Measurements from ENCODE around the gene REX1BD. TPM values are rescaled to one million over a fixed set of nuclear protein-coding genes. Genes with fewer than 3 reads are reported as not detected.

REX1BD gene
- total RNA-seq, 2 donors from 2014 or later, result 46.7 to 79.6 TPM

DNA sequence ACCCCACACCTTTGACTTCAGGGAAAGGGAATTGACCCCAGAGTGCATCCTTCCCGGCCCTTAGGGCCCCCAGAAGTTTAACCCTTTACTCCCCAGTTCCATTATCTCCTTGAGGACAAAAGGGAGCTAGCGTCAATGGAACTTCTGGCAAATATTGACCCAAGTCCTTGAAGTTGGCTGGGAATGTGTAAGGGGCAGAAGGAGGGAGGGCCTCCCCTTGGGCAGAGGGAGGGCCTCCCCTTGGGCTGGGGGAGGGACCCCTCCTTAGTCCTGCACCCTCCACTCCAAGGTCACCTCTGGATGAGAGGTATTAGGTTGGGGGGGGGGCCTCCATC is 21.1 kb downstream of the REX1BD start:
- Histone ChIP-seq H3K9ac (ENCODE audit: low read depth in 2 of 2, low read length in 2 of 2) (no peak overlapping the region), H3K27ac (no peak overlapping the region), H3K4me1 (no peaks in the 10 kb centered on the region), H3K9me3 (no peaks in the 10 kb centered on the region), H3K4me3 (no peak overlapping the region), H3K27me3 (peaks cover 95% of the 10 kb centered on the region), H3K36me3 (no peaks in the 10 kb centered on the region)
- TF ChIP-seq, protein P1, sequence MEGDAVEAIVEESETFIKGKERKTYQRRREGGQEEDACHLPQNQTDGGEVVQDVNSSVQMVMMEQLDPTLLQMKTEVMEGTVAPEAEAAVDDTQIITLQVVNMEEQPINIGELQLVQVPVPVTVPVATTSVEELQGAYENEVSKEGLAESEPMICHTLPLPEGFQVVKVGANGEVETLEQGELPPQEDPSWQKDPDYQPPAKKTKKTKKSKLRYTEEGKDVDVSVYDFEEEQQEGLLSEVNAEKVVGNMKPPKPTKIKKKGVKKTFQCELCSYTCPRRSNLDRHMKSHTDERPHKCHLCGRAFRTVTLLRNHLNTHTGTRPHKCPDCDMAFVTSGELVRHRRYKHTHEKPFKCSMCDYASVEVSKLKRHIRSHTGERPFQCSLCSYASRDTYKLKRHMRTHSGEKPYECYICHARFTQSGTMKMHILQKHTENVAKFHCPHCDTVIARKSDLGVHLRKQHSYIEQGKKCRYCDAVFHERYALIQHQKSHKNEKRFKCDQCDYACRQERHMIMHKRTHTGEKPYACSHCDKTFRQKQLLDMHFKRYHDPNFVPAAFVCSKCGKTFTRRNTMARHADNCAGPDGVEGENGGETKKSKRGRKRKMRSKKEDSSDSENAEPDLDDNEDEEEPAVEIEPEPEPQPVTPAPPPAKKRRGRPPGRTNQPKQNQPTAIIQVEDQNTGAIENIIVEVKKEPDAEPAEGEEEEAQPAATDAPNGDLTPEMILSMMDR (IDR thresholded peaks at IDR 0.05), result no peak
- intact Hi-C loops (cut with DNase I), result no loop called here
- no peak for DNase-seq

DNA sequence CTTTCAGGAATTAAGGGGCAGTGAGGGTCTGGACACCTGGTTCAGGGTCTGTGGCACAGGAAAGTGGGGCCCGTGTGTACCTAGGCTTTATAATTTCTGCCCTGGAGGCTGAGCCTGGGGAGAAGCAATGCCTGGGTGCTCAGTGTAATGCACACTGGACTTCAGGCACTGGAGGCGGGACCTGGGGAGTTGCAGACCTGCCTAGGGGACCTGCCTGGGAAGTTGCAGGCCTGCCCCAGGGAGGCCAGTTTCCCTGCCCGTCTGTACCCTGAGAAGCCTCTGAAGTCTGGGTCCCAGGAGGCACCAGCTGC is 21.6 kb downstream of the REX1BD start:
- H3K9ac ChIP-seq (ENCODE audit: low read depth in 2 of 2, low read length in 2 of 2), result no peak overlapping the region
- no peak for DNase-seq
- TF ChIP-seq, protein P1 (IDR thresholded peaks at IDR 0.05), result no peak
- no peak overlapping the region for H3K27ac ChIP-seq
- no peaks in the 10 kb centered on the region for H3K9me3 ChIP-seq
- no peaks in the 10 kb centered on the region for H3K4me1 ChIP-seq
- H3K27me3 ChIP-seq, result peaks cover 89% of the 10 kb centered on the region
- H3K4me3 ChIP-seq, result no peak overlapping the region
- H3K36me3 ChIP-seq, result no peaks in the 10 kb centered on the region
- intact Hi-C loops (cut with DNase I), result no loop called here

DNA sequence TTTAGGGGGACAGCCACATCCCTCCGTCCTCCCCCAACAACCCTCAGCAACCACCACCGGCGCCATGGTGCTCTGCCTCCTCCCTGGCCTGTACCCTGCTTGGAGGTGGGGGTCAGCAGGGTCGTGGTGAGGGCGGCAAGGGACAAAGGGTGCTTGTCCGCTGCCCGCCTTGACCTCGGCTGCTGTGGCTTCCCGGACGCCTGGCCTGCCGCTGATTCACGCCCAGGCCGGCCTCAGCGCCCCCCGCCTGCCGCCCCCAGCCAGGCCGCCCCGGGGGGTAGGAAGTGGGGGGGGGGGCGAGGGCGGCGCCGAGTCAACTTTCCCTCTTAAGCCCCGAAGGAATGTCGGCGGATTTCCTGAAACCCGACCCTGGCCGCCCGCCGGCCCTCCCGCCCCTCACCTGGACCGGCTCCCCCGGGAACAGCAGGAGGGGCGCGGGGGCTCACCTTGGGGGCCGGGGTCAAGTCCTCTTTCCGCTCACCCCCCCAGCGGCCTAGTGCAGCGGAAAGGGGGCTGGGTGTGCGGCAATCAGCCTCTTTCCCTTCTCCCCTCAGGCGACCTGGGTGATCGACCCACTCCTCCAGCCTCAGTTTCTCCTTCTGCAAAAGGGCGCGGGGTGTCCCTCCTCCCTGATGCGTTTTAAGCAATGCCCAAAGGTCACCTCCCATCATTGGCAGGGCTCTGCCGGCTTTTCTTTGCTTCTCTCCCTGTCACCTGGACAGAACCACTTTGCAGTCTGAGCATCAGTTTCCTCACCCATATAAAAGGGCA is 22.1 kb downstream of the REX1BD start:
- Histone ChIP-seq H3K27ac (no peak overlapping the region), H3K9ac (ENCODE audit: low read depth in 2 of 2, low read length in 2 of 2) (no peak overlapping the region), H3K4me1 (no peaks in the 10 kb centered on the region), H3K9me3 (no peaks in the 10 kb centered on the region), H3K27me3 (peaks cover 84% of the 10 kb centered on the region), H3K36me3 (no peaks in the 10 kb centered on the region), H3K4me3 (no peak overlapping the region)
- TF ChIP-seq, protein P1 (IDR thresholded peaks at IDR 0.05), result no peak
- no peak for DNase-seq
- intact Hi-C loops (cut with DNase I), result no loop called here

DNA sequence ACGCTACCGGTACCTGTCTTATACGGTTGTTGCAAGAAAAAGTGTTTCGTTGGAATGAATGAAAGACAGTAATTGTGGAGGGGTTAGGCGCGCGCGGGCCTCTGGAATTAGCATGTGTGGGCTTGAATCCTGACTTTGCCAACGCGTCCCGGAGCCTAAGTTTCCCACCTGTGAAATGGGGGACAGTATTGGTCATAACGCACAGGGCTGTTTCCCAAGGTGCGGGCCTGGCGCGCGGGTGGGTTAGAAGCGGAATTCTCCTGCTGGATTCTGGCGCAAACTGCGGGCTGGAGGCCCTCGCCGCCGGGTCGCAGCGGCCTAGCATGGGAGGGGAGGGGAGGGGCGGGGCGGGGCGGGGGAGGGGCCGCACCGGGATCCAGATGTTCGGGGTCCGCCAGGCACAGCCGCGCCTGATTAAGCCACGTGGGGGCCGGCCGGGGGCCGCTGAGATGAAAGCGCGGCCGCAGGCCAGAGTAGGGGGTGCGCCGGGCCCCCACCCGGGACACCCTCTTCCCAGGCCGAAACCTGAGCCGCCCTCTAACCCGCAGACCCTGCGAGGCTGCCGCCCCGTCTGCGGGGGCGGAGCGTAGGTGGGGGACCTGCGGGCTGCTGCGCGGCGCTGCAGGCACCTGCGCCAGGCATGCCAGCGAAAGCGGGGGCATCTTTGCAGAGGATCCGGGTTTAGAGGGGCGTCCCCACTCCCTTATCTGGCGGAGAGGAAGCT is 22.9 kb downstream of the REX1BD start:
- no peaks in the 10 kb centered on the region for H3K9me3 ChIP-seq
- H3K4me3 ChIP-seq, result no peak overlapping the region
- no peaks in the 10 kb centered on the region for H3K36me3 ChIP-seq
- DNase-seq, result no peak
- no peak overlapping the region for H3K9ac ChIP-seq (ENCODE audit: low read depth in 2 of 2, low read length in 2 of 2)
- H3K27ac ChIP-seq, result no peak overlapping the region
- TF ChIP-seq, protein P1 (IDR thresholded peaks at IDR 0.05), result no peak
- no peaks in the 10 kb centered on the region for H3K4me1 ChIP-seq
- H3K27me3 ChIP-seq, result peaks cover 78% of the 10 kb centered on the region
- intact Hi-C loops (cut with DNase I), result no loop called here

DNA sequence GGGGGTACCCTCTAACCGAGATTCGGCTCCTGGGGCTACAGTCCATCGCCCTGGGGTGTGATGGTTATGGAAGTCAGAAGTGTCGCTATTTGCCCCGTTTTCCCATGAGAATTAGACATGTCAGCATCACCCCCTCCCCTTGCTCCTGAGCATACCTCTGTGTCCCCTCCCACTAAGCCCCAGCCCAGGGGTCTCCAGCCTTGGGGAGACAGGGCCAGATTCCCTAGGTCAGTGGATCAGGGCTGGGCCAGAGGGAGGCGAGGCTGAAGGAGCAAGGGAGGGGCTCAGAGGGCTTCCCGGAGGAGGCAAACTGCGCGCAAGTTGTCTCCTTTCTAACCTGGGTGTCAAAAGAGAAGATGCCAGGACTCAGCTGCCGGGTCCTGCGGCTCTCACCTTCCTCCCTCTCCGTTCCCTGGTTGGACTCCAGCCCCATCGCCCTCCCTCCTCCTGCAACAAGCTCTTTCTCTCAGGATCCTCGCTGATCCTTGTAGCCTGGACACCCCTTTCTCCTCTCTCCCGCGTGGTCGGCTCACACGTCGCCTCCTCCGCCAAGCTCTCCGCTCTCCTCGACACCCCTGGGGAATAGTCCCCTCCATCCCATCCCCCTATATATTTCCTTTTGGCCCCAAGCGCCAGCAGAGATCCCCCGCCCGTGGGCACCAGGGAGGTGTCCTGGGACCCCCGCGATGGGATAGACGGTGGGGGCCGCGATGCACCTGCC is 23.6 kb downstream of the REX1BD start:
- no peak overlapping the region for H3K27ac ChIP-seq
- no peaks in the 10 kb centered on the region for H3K9me3 ChIP-seq
- TF ChIP-seq, protein P1 (IDR thresholded peaks at IDR 0.05), result no peak
- no peak for DNase-seq
- intact Hi-C loops (cut with DNase I), result no loop called here
- no peaks in the 10 kb centered on the region for H3K36me3 ChIP-seq
- peaks cover 74% of the 10 kb centered on the region for H3K27me3 ChIP-seq
- no peaks in the 10 kb centered on the region for H3K4me1 ChIP-seq
- H3K9ac ChIP-seq (ENCODE audit: low read depth in 2 of 2, low read length in 2 of 2), result no peak overlapping the region
- H3K4me3 ChIP-seq, result peak overlapping the region; percentile 25
